ENCODE measurements around the gene TSPY1. TPM values are rescaled to one million over a fixed set of nuclear protein-coding genes. Genes with fewer than 3 reads are reported as not detected.
"Not testable (repeated sequence)": the region's sequence is repeated elsewhere in the genome, so short reads cannot be mapped to it uniquely, and the experiment has no call there.

TSPY1 gene, protein sequence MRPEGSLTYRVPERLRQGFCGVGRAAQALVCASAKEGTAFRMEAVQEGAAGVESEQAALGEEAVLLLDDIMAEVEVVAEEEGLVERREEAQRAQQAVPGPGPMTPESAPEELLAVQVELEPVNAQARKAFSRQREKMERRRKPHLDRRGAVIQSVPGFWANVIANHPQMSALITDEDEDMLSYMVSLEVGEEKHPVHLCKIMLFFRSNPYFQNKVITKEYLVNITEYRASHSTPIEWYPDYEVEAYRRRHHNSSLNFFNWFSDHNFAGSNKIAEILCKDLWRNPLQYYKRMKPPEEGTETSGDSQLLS
- not detected in 2 replicates for total RNA-seq (2014; rRNA removed; shearing (Covaris generic))

DNA sequence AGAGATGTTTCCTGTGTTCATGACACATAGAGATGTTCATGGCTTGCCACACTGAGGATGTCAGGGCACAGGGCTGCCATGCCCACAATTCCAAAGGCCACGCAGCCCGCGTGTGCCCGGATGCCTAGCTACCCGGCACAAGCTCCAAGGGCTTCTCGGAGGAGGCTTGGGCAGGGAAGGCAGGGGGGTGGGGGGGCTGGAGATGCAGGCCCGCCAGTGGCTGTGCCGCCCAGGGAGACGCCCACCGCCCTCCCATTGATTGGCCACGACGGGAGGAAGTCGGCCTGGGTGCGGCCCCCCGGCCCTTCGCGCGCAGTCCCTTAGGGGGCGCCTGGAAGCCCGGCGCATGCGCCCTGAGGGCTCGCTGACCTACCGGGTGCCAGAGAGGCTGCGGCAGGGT, at the start of gene TSPY1:
TSPY1 (plus strand) TSS at position 301 of the 400 bp plus-strand sequence; CDS start at position 347, 46 bp downstream.
- H3K36me3 ChIP-seq (replicated peaks; ENCODE audit: control insufficient read depth, insufficient read depth, low read length); H3K27me3 ChIP-seq (ENCODE audit: control insufficient read depth, insufficient read depth, low read length); H3K4me3 ChIP-seq (ENCODE audit: insufficient read depth, low read depth, low read length); DNase-seq: not testable (repeated sequence)

DNA sequence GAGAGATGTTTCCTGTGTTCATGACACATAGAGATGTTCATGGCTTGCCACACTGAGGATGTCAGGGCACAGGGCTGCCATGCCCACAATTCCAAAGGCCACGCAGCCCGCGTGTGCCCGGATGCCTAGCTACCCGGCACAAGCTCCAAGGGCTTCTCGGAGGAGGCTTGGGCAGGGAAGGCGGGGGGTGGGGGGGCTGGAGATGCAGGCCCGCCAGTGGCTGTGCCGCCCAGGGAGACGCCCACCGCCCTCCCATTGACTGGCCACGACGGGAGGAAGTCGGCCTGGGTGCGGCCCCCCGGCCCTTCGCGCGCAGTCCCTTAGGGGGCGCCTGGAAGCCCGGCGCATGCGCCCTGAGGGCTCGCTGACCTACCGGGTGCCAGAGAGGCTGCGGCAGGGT, 20.2 kb downstream of the TSPY1 start, which contains the start of gene TSPY9:
TSPY9 (plus strand) TSS at position 301 of the 400 bp plus-strand sequence; CDS start at position 347, 46 bp downstream.
- H3K27me3 ChIP-seq (ENCODE audit: control insufficient read depth, insufficient read depth, low read length); H3K36me3 ChIP-seq (replicated peaks; ENCODE audit: control insufficient read depth, insufficient read depth, low read length); H3K4me3 ChIP-seq (ENCODE audit: insufficient read depth, low read depth, low read length); DNase-seq: not testable (repeated sequence)

DNA sequence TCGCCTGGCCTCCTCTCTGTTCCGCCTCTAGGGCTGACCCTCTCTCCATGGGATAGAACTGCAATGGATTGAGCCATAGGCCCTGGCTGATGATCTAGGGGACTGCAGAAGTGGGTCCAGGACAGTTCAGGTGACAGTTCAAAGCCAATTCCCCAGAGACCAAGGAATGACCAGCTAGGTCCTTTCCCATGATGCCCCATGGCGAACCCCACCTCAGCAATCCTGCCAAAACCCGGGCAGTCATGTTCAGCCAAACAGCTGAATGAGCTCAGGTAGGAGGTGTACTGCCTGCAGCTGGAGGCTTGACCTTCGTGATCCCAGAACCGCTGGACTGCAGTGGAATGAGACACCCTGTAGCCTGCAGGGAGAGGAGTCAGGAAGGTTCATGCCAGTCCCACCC, 37.6 kb downstream of the TSPY1 start:
- not testable (repeated sequence) for H3K27me3 ChIP-seq (ENCODE audit: control insufficient read depth, insufficient read depth, low read length); H3K4me3 ChIP-seq (ENCODE audit: insufficient read depth, low read depth, low read length); H3K36me3 ChIP-seq (replicated peaks; ENCODE audit: control insufficient read depth, insufficient read depth, low read length); DNase-seq

DNA sequence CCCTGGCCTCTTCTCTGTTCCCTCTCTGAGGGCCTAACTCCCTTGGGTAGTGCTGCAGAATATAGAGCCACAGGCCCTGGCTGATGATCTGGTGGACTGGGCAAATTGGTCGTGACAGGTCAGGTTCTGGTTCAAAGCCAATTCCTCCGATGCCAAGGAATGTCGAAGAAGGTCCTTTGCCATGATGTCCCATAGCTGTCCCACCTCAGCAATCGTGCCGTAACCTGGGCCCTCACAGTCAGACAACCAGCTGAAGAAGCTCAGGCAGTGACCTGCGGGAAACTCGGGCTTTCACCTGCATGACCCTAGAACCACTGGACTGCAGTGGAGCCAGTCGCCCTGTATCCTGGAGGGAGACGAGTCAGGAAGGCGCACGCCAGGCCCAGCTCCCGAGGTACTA, 49.5 kb downstream of the TSPY1 start:
- H3K36me3 ChIP-seq (replicated peaks; ENCODE audit: control insufficient read depth, insufficient read depth, low read length); H3K4me3 ChIP-seq (ENCODE audit: insufficient read depth, low read depth, low read length); DNase-seq; H3K27me3 ChIP-seq (ENCODE audit: control insufficient read depth, insufficient read depth, low read length): not testable (repeated sequence)

Other genes with a start within 250 kb of the TSPY1 start
- not detected in 2 replicates for gene TSPY4, start 129.5 kb upstream of the TSPY1 start, total RNA-seq (2014; rRNA removed; shearing (Covaris generic))
- not detected in 2 replicates for gene TSPY8, start 109.2 kb upstream of the TSPY1 start, total RNA-seq (2014; rRNA removed; shearing (Covaris generic))
- not detected in 2 replicates for gene TSPY3, start 68.5 kb upstream of the TSPY1 start, total RNA-seq (2014; rRNA removed; shearing (Covaris generic))
- not detected in 2 replicates for gene TSPY9, start 20.3 kb downstream of the TSPY1 start, total RNA-seq (2014; rRNA removed; shearing (Covaris generic))
- gene TSPY10, start 60.9 kb downstream of the TSPY1 start, total RNA-seq (2014; rRNA removed; shearing (Covaris generic)) = not detected in 2 replicates